H7 (cell line): ENCODE data around the gene CCDC91. TPM values are rescaled to one million over a fixed set of nuclear protein-coding genes. Genes with fewer than 3 reads are reported as not detected.
"Not testable (repeated sequence)": the region's sequence is repeated elsewhere in the genome, so short reads cannot be mapped to it uniquely, and the experiment has no call there.

Experiments
- DNase-seq: peaks from one replicate; pipeline ENCODE4 v3.0.0; 2012
- H3K27me3 ChIP-seq: 2 replicates; pipeline ENCODE4 v1.6.0; 2011; ENCODE audit warnings: mild to moderate bottlenecking, low read length; ENCODE audit not compliant: control insufficient read depth, insufficient read depth
- H3K36me3 ChIP-seq: replicated peaks from 2 replicates; pipeline ENCODE4 v1.5.1; 2011; ENCODE audit warnings: low read length; ENCODE audit not compliant: control insufficient read depth, insufficient read depth
- H3K4me3 ChIP-seq: 2 replicates; pipeline ENCODE4 v1.5.1; 2011; ENCODE audit warnings: low read depth, mild to moderate bottlenecking, control low read depth, low read length, moderate library complexity; ENCODE audit not compliant: insufficient read depth
- total RNA-seq: library from RNA; depleted of rRNA; stranded (reverse); fragments of >200 nt; shearing (Covaris generic); gene quantifications from 2 replicates; pipeline ENCODE4 v1.2.3, GENCODE V29; 2014

The CCDC91 gene
- total RNA-seq, 1 experiment from 2014 or later = 11.5 TPM

- Histone ChIP-seq H3K36me3 (no peaks in the 10 kb centered on the region), H3K4me3 (no peak overlapping the region), H3K27me3 (no peaks in the 10 kb centered on the region)
- DNase-seq = no peak
Measured at GRCh38 chr12:28427046-28427445, 236.8 kb downstream of the CCDC91 start.

- Histone ChIP-seq H3K4me3 (no peak overlapping the region), H3K36me3 (no peaks in the 10 kb centered on the region), H3K27me3 (no peaks in the 10 kb centered on the region)
- no peak for DNase-seq
Measured at GRCh38 chr12:28440081-28440608, 249.9 kb downstream of the CCDC91 start.

GRCh38 chr12:28442101-28442500 lies 251.8 kb downstream of the CCDC91 start:
- no peak overlapping the region for H3K4me3 ChIP-seq
- no peak for DNase-seq
- H3K36me3 ChIP-seq = no peaks in the 10 kb centered on the region
- H3K27me3 ChIP-seq = no peaks in the 10 kb centered on the region

GRCh38 chr12:28443337-28443736 lies 253.1 kb downstream of the CCDC91 start:
- no peak for DNase-seq
- no peaks in the 10 kb centered on the region for H3K36me3 ChIP-seq
- no peak overlapping the region for H3K4me3 ChIP-seq
- H3K27me3 ChIP-seq = no peaks in the 10 kb centered on the region

GRCh38 chr12:28446031-28446430 lies 255.8 kb downstream of the CCDC91 start:
- Histone ChIP-seq H3K27me3 (no peaks in the 10 kb centered on the region), H3K4me3 (no peak overlapping the region), H3K36me3 (no peaks in the 10 kb centered on the region)
- no peak for DNase-seq

- H3K36me3 ChIP-seq = no peaks in the 10 kb centered on the region
- DNase-seq = no peak
- no peak overlapping the region for H3K4me3 ChIP-seq
- no peaks in the 10 kb centered on the region for H3K27me3 ChIP-seq
Measured at GRCh38 chr12:28453686-28454085, 263.4 kb downstream of the CCDC91 start.

GRCh38 chr12:28456934-28457710 lies 266.9 kb downstream of the CCDC91 start:
- no peak overlapping the region for H3K4me3 ChIP-seq
- H3K36me3 ChIP-seq = no peaks in the 10 kb centered on the region
- DNase-seq = no peak
- no peaks in the 10 kb centered on the region for H3K27me3 ChIP-seq

GRCh38 chr12:28457785-28458184 lies 267.5 kb downstream of the CCDC91 start:
- Histone ChIP-seq H3K27me3 (no peaks in the 10 kb centered on the region), H3K36me3 (no peaks in the 10 kb centered on the region), H3K4me3 (no peak overlapping the region)
- DNase-seq = no peak

- no peak for DNase-seq
- H3K27me3 ChIP-seq = no peaks in the 10 kb centered on the region
- H3K36me3 ChIP-seq = no peaks in the 10 kb centered on the region; the same call in 1 of the 2 replicates
- H3K4me3 ChIP-seq = no peak overlapping the region
Measured at GRCh38 chr12:28459481-28459880, 269.2 kb downstream of the CCDC91 start.

- no peak for DNase-seq
- no peaks in the 10 kb centered on the region; the same call in none of the 2 replicates for H3K36me3 ChIP-seq
- H3K27me3 ChIP-seq = no peaks in the 10 kb centered on the region
- H3K4me3 ChIP-seq = no peak overlapping the region
Measured at GRCh38 chr12:28460420-28461130, 270.3 kb downstream of the CCDC91 start.

- no peak overlapping the region for H3K4me3 ChIP-seq
- H3K36me3 ChIP-seq = no peaks in the 10 kb centered on the region; the same call in none of the 2 replicates
- no peak for DNase-seq
- H3K27me3 ChIP-seq = no peaks in the 10 kb centered on the region
Measured at GRCh38 chr12:28463396-28463795, 273.1 kb downstream of the CCDC91 start.

- not testable (repeated sequence) for DNase-seq, H3K4me3 ChIP-seq, H3K36me3 ChIP-seq, H3K27me3 ChIP-seq
Measured at GRCh38 chr12:28471762-28472161, 281.5 kb downstream of the CCDC91 start.

GRCh38 chr12:28476206-28476605 lies 285.9 kb downstream of the CCDC91 start:
- not testable (repeated sequence) for DNase-seq, H3K36me3 ChIP-seq, H3K27me3 ChIP-seq, H3K4me3 ChIP-seq

GRCh38 chr12:28479097-28479496 lies 288.8 kb downstream of the CCDC91 start:
- H3K36me3 ChIP-seq, DNase-seq, H3K27me3 ChIP-seq, H3K4me3 ChIP-seq: not testable (repeated sequence)

GRCh38 chr12:28479683-28480082 lies 289.4 kb downstream of the CCDC91 start:
- no peak overlapping the region for H3K4me3 ChIP-seq
- no peaks in the 10 kb centered on the region for H3K36me3 ChIP-seq

More at GRCh38 chr12:28479683-28480082, 289.4 kb downstream of the CCDC91 start:
- H3K27me3 ChIP-seq = no peaks in the 10 kb centered on the region
- no peak for DNase-seq
